ENCODE results near the gene RARB.

The RARB gene

GRCh38 chr3:25619382-25619781 lies 191.3 kb downstream of the RARB start:
- DNase-seq, result no peak

GRCh38 chr3:25620493-25620892 lies 192.4 kb downstream of the RARB start:
- no peak for DNase-seq

GRCh38 chr3:25621087-25621486 lies 193.0 kb downstream of the RARB start:
- no peak for DNase-seq

GRCh38 chr3:25631989-25632388 lies 203.9 kb downstream of the RARB start:
- no peak for DNase-seq

GRCh38 chr3:25633919-25634318 lies 205.9 kb downstream of the RARB start:
- no peak for DNase-seq

GRCh38 chr3:25635038-25635437 lies 207.0 kb downstream of the RARB start:
- DNase-seq, result no peak
